Measurements from ENCODE around the gene GALNT15.

The GALNT15 gene

GRCh38 chr3:16142350-16143025 is 32.0 kb upstream of the GALNT15 start:
- no peak for DNase-seq (ENCODE audit: low read depth in 2 of 2)
- TF ChIP-seq CTCF (IDR thresholded peaks at IDR 0.05; ENCODE audit: low read depth, low read length): no peak
- no peak overlapping the region for H3K4me3 ChIP-seq (replicated peaks in 1 of 2; ENCODE audit: low read depth in 2 of 2, low read length in 2 of 2)

GRCh38 chr3:16143861-16144447 is 30.5 kb upstream of the GALNT15 start:
- no peak for DNase-seq (ENCODE audit: low read depth in 2 of 2)
- TF ChIP-seq CTCF (IDR thresholded peaks at IDR 0.05; ENCODE audit: low read depth, low read length): no peak
- H3K4me3 ChIP-seq (replicated peaks in 1 of 2; ENCODE audit: low read depth in 2 of 2, low read length in 2 of 2): no peak overlapping the region

GRCh38 chr3:16145176-16145575 is 29.3 kb upstream of the GALNT15 start:
- H3K4me3 ChIP-seq (replicated peaks in 1 of 2; ENCODE audit: low read depth in 2 of 2, low read length in 2 of 2): no peak overlapping the region
- no peak for DNase-seq (ENCODE audit: low read depth in 2 of 2)
- TF ChIP-seq CTCF (IDR thresholded peaks at IDR 0.05; ENCODE audit: low read depth, low read length): no peak

- no peak overlapping the region for H3K4me3 ChIP-seq (replicated peaks in 1 of 2; ENCODE audit: low read depth in 2 of 2, low read length in 2 of 2)
- TF ChIP-seq CTCF (IDR thresholded peaks at IDR 0.05; ENCODE audit: low read depth, low read length): no peak
- DNase-seq (ENCODE audit: low read depth in 2 of 2): no peak
Measured at GRCh38 chr3:16146015-16146730, 28.3 kb upstream of the GALNT15 start.

- H3K4me3 ChIP-seq (replicated peaks in 1 of 2; ENCODE audit: low read depth in 2 of 2, low read length in 2 of 2): no peak overlapping the region
- peak; percentile 61 to 72 for DNase-seq (ENCODE audit: low read depth in 2 of 2)
- TF ChIP-seq CTCF (IDR thresholded peaks at IDR 0.05; ENCODE audit: low read depth, low read length): no peak
Measured at GRCh38 chr3:16147220-16147994, 27.1 kb upstream of the GALNT15 start.

- no peak for TF ChIP-seq CTCF (IDR thresholded peaks at IDR 0.05; ENCODE audit: low read depth, low read length)
- no peak overlapping the region for H3K4me3 ChIP-seq (replicated peaks in 1 of 2; ENCODE audit: low read depth in 2 of 2, low read length in 2 of 2)
- DNase-seq (ENCODE audit: low read depth in 2 of 2): no peak
Measured at GRCh38 chr3:16148213-16148612, 26.3 kb upstream of the GALNT15 start.

Measured in cardiac fibroblast (primary cell).